Neural cell (in vitro differentiated cells): ENCODE measurements around the gene IQSEC2.

Experiments
- EP300 ChIP-seq: fragments of 450-650 bp; conservative IDR thresholded peaks from 2 replicates; pipeline ENCODE4 v1.6.1; 2014; ENCODE audit warnings: antibody characterized with exemption, mild to moderate bottlenecking, moderate library complexity; ENCODE audit not compliant: poor library complexity, severe bottlenecking
- EZH2 ChIP-seq: fragments of 200-600, 300-800 bp; shearing (Covaris generic), sonication (generic); IDR thresholded peaks from 2 replicates; pipeline ENCODE4 v1.6.1; 2014; ENCODE audit warnings: antibody characterized with exemption, low read length, borderline replicate concordance, mild to moderate bottlenecking; ENCODE audit not compliant: insufficient read depth, poor library complexity, severe bottlenecking
- MXI1 ChIP-seq: fragments of 450-650 bp; conservative IDR thresholded peaks from 2 replicates; pipeline ENCODE4 v1.6.1; 2014; ENCODE audit warnings: antibody characterized with exemption, mild to moderate bottlenecking; ENCODE audit not compliant: poor library complexity, severe bottlenecking
- RAD21 ChIP-seq: fragments of 450-650 bp; conservative IDR thresholded peaks from 2 replicates; pipeline ENCODE4 v1.6.1; 2014; ENCODE audit warnings: antibody characterized with exemption, mild to moderate bottlenecking, moderate library complexity
- TF ChIP-seq, protein P1 (sequence below): fragments of 450-650 bp; IDR thresholded peaks from 2 replicates; pipeline ENCODE4 v1.5.1; 2014; ENCODE audit warnings: antibody characterized with exemption, mild to moderate bottlenecking, moderate library complexity; ENCODE audit not compliant: poor library complexity, severe bottlenecking
- TF ChIP-seq, protein P2 (sequence below): IDR thresholded peaks from 2 replicates; pipeline ENCODE4 v1.6.1; 2012; ENCODE audit warnings: borderline replicate concordance

DNA sequence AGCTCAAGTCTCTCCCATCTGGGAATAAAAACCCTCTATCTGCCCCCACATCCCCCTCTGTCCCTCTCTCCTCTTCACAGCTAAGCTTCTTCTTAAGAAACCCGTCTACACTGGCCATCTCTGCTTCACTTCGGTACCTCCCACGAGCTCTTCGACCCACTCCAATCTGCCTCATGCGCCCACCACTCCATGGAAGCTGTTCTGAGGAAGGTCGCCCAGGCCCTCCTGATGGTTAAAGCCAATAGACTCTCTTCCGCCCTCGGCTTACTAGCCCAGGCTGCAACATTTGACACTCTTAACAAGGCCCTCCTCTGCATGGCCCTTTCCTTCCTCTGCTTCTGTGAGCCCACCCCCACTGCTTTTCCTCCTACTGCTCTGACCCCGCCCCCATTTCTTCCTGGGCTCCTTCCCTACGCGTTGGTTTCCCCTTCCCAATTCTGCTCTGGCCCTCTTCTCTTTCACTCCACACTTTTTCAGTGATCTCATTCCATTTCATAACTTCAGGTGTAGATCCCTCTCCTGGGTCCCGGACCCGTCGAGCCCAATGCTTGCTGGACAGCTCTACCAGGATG is 11.8 kb downstream of the IQSEC2 start:
- TF ChIP-seq MXI1 (no peak), EZH2 (no peak), EP300 (no peak), RAD21 (no peak)
- TF ChIP-seq, protein P1, sequence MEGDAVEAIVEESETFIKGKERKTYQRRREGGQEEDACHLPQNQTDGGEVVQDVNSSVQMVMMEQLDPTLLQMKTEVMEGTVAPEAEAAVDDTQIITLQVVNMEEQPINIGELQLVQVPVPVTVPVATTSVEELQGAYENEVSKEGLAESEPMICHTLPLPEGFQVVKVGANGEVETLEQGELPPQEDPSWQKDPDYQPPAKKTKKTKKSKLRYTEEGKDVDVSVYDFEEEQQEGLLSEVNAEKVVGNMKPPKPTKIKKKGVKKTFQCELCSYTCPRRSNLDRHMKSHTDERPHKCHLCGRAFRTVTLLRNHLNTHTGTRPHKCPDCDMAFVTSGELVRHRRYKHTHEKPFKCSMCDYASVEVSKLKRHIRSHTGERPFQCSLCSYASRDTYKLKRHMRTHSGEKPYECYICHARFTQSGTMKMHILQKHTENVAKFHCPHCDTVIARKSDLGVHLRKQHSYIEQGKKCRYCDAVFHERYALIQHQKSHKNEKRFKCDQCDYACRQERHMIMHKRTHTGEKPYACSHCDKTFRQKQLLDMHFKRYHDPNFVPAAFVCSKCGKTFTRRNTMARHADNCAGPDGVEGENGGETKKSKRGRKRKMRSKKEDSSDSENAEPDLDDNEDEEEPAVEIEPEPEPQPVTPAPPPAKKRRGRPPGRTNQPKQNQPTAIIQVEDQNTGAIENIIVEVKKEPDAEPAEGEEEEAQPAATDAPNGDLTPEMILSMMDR = no peak
- TF ChIP-seq, protein P2, sequence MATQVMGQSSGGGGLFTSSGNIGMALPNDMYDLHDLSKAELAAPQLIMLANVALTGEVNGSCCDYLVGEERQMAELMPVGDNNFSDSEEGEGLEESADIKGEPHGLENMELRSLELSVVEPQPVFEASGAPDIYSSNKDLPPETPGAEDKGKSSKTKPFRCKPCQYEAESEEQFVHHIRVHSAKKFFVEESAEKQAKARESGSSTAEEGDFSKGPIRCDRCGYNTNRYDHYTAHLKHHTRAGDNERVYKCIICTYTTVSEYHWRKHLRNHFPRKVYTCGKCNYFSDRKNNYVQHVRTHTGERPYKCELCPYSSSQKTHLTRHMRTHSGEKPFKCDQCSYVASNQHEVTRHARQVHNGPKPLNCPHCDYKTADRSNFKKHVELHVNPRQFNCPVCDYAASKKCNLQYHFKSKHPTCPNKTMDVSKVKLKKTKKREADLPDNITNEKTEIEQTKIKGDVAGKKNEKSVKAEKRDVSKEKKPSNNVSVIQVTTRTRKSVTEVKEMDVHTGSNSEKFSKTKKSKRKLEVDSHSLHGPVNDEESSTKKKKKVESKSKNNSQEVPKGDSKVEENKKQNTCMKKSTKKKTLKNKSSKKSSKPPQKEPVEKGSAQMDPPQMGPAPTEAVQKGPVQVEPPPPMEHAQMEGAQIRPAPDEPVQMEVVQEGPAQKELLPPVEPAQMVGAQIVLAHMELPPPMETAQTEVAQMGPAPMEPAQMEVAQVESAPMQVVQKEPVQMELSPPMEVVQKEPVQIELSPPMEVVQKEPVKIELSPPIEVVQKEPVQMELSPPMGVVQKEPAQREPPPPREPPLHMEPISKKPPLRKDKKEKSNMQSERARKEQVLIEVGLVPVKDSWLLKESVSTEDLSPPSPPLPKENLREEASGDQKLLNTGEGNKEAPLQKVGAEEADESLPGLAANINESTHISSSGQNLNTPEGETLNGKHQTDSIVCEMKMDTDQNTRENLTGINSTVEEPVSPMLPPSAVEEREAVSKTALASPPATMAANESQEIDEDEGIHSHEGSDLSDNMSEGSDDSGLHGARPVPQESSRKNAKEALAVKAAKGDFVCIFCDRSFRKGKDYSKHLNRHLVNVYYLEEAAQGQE = no peak
